AG08396 (cell line): Measurements from ENCODE around the gene OCSTAMP.

Experiments
- DNase-seq: peaks from one replicate; pipeline ENCODE4 v3.0.0; 2012; ENCODE audit warnings: low spot score, mixed read lengths

Gene OCSTAMP

DNA sequence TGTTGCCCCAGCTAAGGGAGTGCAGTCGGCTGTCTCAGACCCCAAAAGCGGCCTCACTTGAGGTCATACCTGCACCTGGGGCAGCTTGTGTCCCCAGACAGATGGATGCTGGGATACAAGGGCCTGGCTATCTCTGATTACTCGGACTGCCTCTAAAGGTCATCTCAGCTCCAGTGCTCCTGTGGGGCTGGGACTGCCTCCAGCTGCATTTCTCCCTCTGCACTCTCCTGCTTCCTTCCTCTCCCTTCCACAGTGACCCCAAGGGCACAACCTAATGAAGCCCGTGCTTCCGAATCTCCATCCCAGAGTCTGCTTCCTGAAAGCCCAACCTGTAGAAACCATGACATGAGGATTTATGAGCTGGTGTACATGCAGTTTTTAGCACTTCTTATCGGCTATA, 22.8 kb upstream of the OCSTAMP start:
- no peak for DNase-seq

DNA sequence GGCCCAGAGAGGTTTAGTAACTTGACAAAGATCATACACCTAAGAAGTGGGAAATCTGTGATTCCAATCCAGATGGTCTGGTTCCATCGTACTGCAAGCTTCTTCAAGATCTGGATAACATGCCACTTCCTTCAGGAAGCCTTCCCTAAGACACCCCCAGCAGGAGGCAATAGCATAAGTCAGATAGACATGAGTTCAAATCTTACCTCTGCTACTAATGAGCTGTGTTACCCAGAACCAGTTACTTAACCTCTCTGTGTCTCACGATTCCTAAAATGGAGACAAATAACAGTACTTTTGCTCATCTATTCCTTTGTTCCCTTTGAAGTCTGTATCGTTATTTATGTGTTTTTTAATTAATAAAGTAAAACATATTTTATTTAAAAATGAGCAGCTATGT, 22.3 kb upstream of the OCSTAMP start:
- no peak for DNase-seq

GRCh38 chr20:46572153-46572552, 21.7 kb upstream of the OCSTAMP start:
- DNase-seq, result no peak

- DNase-seq, result no peak
Measured at GRCh38 chr20:46571418-46571817, 21.0 kb upstream of the OCSTAMP start.

DNA sequence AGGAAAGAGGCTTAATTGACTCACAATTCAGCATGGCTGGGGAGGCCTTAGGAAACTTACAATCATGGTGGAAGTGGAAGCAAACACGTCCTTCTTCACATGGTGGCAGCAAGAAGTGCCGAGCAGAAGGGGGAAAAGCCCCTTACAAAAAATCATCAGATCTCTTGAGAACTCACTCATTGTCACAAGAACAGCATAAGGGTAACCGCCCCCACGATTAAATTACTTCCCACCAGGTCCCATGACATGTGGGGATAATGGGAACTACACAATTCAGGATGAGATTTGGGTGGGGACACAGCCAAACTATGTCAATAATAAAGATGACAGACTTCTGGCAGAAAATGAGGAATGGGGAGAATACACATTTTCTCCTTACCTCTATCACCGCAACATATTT, 20.5 kb upstream of the OCSTAMP start:
- DNase-seq, result no peak

GRCh38 chr20:46569961-46570360, 19.5 kb upstream of the OCSTAMP start:
- no peak for DNase-seq

- peak; percentile 51 for DNase-seq
Measured at GRCh38 chr20:46568570-46569129, 18.2 kb upstream of the OCSTAMP start.

DNA sequence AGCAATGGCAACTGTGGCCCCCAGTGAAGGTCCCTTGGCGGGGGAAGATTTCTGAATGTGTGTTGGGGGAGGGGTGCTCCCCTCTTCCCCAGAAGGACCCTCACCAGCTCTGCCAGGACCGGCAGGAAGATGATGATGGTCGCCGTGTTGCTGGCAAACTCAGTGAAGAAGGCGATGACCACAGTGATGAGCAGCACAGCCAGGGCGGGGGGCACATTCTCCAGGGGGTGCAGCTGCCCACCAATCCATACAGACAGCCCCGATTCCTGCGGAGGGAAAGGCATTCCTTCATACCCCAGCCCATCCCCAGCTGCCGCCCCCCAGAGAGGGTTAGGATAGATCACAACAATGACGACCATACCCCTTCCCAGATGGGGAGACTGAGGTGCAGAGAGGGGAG, 15.7 kb upstream of the OCSTAMP start:
- DNase-seq, result no peak

GRCh38 chr20:46564241-46564957, 13.9 kb upstream of the OCSTAMP start:
- no peak for DNase-seq

DNA sequence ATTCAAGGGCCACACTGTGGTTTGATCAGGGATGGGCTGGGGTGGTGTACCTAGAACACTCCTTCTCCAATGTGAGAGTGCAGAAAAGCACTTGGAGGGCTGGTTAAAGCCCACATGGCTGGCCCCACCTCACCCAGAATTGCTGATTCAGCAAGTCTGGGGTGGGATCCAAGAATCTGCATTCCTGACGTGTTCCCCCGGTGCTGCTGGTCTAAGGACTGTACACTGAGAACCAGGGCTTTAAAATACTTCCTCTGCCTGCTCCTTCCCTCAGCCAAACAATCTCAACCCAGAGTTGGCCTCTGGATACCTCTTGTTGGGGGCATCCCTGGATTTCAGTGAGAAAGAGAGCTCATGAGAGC, 13.4 kb upstream of the OCSTAMP start:
- no peak for DNase-seq

- no peak for DNase-seq
Measured at GRCh38 chr20:46563170-46563859, 12.9 kb upstream of the OCSTAMP start.

GRCh38 chr20:46562373-46563169, 12.1 kb upstream of the OCSTAMP start:
- DNase-seq, result peak; percentile 84

- no peak for DNase-seq
Measured at GRCh38 chr20:46562009-46562372, 11.5 kb upstream of the OCSTAMP start.

DNA sequence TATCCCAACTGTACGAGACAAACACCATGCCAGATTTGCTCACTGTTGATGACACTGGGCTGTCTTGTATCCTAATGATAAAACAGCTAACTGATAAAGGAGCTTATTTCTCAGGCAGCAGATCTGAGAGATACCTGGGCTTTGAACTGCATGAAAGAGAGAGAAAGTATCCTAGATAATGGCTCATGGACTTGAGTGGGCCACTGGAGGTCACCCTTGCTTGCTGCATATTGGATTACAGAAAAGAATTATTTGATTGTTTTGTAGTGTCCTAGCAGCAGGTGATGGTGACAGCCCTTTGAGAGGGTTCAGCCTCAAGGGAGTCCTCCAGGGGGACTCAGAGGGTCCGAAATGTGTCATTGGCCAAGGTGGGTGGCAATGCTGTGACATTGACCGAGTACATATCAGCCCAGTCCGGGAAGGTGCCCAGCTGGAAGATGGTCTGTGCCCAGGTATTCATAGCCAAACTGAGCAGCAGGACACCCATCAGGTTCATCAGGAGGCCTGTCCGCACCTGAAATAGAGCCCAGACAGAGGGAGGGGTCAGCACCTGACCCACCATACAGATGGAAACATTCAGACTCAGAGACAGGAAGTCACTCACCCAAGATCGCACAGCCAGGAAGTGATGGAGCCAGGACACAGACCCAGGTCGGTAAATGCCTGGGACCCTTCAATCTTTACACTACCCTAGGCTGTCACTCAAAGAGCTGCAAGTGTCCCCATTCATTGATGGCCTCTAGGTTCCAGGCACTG, 9.4 kb upstream of the OCSTAMP start:
- no peak for DNase-seq

GRCh38 chr20:46559001-46559400, 8.5 kb upstream of the OCSTAMP start:
- DNase-seq, result no peak

GRCh38 chr20:46558511-46558959, 8.1 kb upstream of the OCSTAMP start:
- DNase-seq, result peak; percentile 75

- peak; percentile 48 for DNase-seq
Measured at GRCh38 chr20:46557231-46557956, 6.9 kb upstream of the OCSTAMP start.

- DNase-seq, result no peak
Measured at GRCh38 chr20:46555370-46555956, 5.0 kb upstream of the OCSTAMP start.

DNA sequence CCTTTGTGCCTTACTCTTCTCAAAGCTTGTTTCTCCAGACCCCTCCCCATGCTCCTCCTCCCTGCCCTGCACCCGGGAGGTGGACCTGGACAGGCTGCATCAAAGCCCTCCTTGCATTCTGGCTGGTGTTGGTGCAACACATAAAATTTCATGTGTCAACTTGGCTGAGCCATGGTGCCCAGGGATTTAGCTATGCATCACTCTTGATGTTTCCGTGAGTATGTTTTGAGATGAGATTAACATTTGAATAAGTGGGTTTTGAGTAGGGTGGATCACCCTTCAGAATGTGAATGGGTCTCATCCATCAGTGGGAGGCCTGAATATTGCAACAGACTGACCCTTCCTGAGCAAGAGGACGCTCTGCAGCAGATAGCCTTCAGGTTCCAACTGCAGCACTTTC, 4.4 kb upstream of the OCSTAMP start:
- no peak for DNase-seq

GRCh38 chr20:46553926-46554325, 3.5 kb upstream of the OCSTAMP start:
- DNase-seq, result no peak
